Transverse colon (tissue), 4 donors: ENCODE measurements around the gene INPP5F.

Experiments used
- EP300 ChIP-seq: sonication (generic); formaldehyde crosslinking; IDR thresholded peaks from one replicate; pipeline ENCODE4 v1.6.1; 2017; ENCODE audit warnings: antibody characterized with exemption, low read depth
- POLR2AphosphoS5 ChIP-seq, 3 donors: sonication (generic); formaldehyde crosslinking; IDR thresholded peaks; one replicate each; pipeline ENCODE4 v1.6.1; 2016; ENCODE audit warnings: antibody characterized with exemption in 3 of 3
- TF ChIP-seq, protein P1 (sequence below), 5 experiments: fragments of 200-600 bp in 3 of 5; fragments of 450-650 bp in 2 of 5; sonication (generic) in 3 of 5; IDR thresholded peaks; 1 replicate in 2 of 5; 2 replicates in 3 of 5; pipeline ENCODE4 v1.5.1; 2016 to 2017; ENCODE audit warnings: antibody characterized with exemption in 5 of 5, inconsistent platforms in 3 of 5, mild to moderate bottlenecking in 2 of 5, moderate library complexity in 1 of 5

DNA sequence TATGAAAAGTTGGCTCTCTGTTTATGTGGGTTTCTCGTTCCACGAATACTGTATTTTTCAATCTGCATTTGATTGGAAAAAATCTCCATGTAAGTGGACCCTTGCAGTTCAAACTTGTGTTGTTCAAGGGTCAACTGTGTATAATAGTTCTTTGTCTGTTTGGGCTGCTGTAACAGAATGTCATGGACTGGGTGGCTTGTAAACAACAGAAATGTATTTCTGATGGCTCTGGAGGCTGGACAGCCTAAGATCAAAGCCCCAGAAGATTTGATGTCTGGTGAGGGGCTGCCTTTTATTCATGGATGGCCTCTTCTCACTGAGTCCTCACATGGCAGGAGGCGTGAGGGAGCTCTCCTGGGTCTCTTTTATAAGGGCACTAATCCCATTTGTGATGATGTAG lies 36.2 kb downstream of the INPP5F start:
- TF ChIP-seq, protein P1, sequence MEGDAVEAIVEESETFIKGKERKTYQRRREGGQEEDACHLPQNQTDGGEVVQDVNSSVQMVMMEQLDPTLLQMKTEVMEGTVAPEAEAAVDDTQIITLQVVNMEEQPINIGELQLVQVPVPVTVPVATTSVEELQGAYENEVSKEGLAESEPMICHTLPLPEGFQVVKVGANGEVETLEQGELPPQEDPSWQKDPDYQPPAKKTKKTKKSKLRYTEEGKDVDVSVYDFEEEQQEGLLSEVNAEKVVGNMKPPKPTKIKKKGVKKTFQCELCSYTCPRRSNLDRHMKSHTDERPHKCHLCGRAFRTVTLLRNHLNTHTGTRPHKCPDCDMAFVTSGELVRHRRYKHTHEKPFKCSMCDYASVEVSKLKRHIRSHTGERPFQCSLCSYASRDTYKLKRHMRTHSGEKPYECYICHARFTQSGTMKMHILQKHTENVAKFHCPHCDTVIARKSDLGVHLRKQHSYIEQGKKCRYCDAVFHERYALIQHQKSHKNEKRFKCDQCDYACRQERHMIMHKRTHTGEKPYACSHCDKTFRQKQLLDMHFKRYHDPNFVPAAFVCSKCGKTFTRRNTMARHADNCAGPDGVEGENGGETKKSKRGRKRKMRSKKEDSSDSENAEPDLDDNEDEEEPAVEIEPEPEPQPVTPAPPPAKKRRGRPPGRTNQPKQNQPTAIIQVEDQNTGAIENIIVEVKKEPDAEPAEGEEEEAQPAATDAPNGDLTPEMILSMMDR (IDR thresholded peaks at IDR 0.05): no peak
- TF ChIP-seq POLR2AphosphoS5 (IDR thresholded peaks at IDR 0.05): no peak
- TF ChIP-seq EP300: no peak
